ENCODE data around the gene AATK.

- TF ChIP-seq YY1 (IDR thresholded peaks at IDR 0.05; ENCODE audit: insufficient read depth, insufficient read length) (no peak), ZNF274 (IDR thresholded peaks at IDR 0.05; ENCODE audit: low read depth, low read length) (no peak)
Measured at GRCh38 chr17:81100668-81101067, 65.4 kb downstream of the AATK start.

Measured in NT2/D1 (cell line).